ENCODE measurements around the gene NTM.

Gene NTM

GRCh38 chr11:132111838-132112237, 741.4 kb downstream of the NTM start:
- DNase-seq, result no peak

GRCh38 chr11:132112846-132113245, 742.4 kb downstream of the NTM start:
- no peak for DNase-seq

GRCh38 chr11:132114185-132114584, 743.8 kb downstream of the NTM start:
- no peak for DNase-seq

GRCh38 chr11:132114743-132115142, 744.3 kb downstream of the NTM start:
- DNase-seq, result no peak

DNA sequence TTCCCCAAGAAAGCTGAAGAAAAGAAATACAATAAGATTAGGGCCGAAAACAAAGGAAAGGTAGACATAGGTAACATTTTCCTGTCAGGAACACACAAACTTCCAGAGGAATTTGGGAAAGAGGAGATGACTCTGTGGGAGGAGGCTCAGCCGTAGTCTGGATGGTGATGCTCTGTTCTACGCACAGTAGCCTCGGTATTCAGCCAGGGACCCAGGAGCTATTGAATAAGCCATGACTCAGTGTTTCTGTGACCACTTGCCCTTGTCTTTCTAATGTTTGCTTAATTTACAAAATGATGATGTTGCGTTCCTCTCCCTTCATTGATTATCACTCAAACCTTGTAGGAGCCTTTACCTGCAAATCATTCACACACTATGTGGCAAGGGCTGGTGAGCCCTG, 745.0 kb downstream of the NTM start:
- DNase-seq, result no peak

- DNase-seq, result no peak
Measured at GRCh38 chr11:132116516-132116915, 746.1 kb downstream of the NTM start.

DNA sequence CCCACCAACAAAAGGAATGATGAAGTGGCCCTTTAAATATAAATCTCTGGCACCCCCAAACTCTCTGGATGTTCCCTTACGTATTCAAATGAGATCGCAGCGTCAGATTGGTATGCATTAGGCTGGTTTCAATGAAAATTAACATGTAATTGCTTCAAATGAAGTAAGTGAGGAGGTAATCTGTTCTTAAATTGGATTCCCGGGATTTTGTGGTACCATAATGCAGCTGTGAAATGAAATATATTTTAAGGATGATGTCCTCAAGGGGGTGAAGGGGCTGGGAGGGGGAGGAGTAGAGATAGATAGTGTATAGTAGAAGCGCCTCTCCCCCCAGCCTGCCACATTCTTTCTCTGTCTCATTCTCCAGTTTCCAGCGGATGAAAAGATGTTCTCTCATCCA, 748.2 kb downstream of the NTM start:
- no peak for DNase-seq

GRCh38 chr11:132119573-132119972, 749.2 kb downstream of the NTM start:
- no peak for DNase-seq

GRCh38 chr11:132122735-132123134, 752.3 kb downstream of the NTM start:
- no peak for DNase-seq

DNA sequence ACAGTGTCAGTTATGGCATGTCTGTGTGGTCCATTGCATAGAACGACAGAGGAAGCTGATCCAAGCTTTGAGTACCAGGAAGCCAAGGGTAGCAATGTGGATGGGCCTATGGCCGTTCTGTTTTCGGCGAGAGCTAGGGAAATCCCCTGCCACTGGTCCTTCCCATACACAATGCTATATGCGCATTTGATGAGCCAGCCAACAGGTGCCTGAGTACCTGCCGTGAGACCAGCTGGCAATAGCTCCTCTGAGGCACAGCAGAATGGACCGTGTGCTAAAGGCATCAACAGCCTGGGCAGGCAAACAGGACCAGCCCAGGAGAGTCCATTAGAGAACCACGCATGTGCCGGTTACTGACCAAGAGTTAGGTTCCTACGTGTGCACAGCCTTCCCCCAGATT, 753.0 kb downstream of the NTM start:
- no peak for DNase-seq

DNA sequence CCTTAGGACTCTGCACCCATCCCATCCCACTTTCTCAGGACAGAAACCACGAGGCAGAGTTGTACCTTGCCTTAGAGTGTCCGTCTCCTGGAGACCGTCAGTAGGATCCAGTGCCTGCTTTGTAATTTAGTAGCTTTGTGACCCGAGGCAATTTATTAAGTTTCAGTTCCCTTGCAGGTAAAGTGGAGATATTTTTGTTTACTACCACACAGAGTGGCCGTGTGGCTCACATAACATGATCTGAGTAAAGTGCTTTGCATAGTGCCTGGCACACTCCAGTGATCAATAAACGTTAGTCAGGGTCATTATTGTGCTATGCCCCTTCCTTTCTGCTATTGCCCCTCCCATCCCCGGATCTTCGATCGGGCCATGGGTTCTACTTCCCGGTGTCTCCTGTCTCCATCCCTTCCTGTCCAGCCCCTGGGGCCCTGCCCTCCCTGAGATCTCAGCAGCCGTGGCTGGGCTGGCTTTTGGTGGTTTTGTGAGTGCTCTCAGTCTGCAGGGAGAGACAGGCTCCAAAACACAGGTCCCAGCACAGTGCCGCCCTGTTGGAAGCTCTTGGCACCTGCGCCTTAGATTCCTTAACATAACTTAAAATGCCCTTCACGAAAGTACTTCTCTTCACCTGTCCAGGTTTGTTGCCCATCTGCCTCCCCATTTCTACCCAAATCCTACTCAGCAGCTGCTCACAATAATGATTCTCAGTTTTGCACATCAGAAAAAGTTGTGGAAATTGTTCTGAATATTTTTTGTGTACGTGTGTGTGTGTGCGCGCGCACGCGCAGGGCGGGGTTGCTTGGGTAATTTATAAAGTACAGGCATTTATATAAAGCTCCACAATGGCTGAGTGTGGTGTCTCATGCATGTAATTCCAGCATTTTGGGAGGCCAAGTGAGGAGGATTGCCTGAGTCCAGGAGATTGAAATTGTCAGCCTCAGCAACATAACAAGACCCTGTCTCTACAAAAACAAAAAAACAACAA, 753.7 kb downstream of the NTM start:
- DNase-seq, result no peak

DNA sequence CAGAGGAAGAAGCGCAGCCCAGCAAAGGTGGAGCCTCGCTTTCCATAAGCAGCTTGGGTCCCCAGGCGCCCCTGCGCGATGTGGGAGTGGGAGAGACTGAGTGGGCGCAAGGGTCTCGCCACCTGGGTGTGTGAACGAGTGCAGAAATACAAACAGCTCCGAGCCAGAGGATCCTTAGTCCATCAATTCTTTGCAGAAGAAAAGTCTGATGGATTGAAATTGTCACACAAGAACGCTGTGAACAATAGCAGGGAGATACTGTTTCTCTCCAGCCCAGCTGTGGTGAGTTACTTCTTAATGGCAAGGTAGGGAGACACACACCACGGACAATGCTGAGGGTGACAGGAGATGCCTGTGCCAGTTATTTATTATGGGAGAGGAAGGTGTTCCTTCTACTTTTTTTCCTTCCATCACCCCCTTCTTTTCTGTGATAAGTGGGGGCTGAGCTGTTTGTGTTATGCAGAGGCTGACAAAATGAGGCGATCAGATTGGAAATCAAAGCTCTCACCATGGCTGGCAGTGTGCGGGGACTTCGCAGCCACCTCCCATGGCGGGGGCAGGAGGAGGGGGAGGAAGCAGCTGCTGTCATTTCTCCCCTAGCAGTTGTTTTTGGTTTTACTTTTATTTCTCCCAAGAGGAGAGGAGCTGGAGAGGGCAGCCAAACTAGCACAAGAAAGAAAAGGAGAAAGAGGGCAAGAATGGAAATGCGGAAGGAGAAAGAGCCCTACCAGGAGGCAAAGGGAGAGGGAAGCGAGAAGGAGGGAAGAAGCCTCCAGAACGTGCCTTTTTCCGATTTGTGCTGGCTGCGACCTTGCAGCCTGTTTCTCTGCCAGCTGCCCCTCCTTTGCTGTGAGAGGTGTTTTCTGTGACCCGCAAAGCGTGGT, 755.8 kb downstream of the NTM start:
- DNase-seq, result no peak

DNA sequence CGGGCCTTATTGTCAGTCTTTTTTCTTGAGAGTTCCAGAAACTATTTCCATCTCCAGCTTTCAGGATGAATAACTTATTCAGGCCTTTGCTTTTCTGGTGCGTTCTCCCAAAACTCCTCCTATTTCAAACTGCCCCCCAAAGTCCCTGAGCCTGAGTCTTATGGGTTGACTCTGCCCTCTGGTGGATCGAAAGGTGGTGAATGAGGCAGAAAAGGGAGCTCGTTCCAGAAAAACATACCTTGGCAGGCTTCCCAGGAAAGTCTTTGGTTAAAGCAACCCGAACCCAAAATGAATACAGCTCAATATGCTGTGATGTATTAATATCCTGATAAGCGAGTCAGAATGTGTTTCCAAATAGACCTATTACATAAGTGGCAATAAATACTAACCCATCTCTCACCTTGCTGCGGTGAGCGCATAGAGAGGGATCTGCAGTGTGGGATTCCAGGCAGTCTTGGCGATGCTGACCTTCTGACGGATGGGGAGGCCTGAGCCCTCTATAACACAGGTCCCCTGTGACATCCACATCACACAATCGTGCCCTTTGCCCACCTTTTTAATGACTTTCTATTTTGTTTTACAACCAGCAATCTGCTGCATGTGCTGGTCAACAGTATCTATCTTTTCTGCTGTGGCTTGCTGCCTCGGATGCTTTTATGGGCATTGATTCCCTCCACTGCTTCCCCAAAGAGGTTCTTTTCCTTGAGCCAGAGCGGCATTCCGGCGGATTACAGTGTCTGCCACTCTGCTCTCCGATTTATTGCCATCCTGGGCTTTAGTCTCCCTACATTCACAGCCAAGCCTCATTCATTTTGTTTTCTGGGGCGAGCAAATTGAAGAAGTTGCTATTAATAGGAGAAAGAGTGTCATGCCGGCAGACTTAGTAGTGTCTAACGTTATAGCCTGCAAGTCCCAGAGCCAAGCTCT, 756.8 kb downstream of the NTM start:
- DNase-seq, result no peak

GRCh38 chr11:132127900-132128288, 757.5 kb downstream of the NTM start:
- no peak for DNase-seq

DNA sequence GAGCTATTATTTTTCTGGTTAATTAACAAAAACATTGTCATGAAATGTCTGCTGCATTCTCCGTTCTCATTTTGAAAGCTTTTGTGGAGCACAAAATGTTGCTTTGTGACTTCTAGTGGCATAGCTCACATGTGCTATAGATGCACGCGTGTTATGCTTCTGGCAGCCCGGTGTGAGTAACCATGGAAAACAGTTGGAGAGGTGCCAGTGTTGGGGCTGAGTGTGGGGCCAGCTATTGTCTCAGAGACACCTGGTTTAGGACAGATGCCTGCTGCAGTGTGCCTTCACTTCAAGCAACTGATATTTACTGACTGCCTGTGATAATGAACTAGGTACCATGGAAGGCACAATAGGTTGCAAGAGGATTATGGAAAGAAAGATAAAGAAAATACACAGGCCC, 760.6 kb downstream of the NTM start:
- no peak for DNase-seq

- DNase-seq, result no peak
Measured at GRCh38 chr11:132131961-132132360, 761.5 kb downstream of the NTM start.

GRCh38 chr11:132134322-132134721, 763.9 kb downstream of the NTM start:
- no peak for DNase-seq

DNA sequence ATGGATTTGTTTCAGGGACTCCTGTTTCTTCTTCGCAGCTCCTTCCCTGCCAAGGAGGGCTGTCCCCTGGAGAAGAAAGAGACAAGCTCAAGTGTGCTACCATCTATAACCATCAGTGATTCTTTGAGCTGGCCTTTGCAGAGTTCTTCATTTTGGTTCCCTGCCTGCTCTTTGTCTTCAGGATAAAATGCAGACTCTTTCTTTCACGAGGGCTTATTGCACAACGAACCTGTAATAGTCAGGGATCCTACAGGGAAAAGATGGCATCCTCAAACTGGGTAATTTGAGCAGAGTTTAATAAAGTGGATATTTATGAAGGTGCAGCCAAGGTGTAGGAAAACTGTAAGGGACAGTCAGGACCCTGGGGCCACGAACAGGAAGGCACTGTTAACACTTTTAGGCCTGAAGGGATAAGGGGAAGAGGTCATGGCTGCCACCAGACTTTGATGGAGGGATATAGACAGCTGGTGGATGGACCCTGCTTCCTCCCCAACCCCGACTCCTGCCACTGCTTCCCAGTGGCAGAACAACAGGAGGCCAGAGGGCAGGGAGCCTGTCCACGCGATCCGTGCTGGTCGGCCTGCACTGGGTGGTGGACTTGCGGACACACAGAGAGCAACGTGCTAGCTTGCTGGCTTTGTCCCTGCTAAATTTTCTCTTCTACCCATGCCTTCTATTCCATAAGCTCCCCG, 767.0 kb downstream of the NTM start:
- DNase-seq, result no peak

- no peak for DNase-seq
Measured at GRCh38 chr11:132137981-132138313, 767.5 kb downstream of the NTM start.

DNA sequence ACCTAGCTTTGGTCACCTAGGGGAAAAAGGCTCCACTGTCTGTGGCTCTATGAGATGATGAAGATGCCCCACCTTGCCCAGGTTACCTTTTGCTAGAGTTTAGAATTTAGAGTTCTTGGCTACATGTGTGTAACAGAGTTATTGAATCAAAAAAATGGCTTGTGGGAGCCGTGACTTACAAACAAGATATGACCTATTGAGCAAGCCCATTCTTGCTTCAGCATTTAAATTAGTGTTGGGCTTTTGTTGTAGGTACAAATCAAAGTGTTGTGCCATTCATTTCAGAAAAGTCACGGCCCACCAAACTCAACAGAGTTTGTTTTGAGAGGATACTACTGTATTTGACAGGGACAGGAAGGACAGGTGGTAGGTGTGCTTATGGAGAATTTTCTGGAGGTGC, 768.8 kb downstream of the NTM start:
- DNase-seq, result no peak

DNA sequence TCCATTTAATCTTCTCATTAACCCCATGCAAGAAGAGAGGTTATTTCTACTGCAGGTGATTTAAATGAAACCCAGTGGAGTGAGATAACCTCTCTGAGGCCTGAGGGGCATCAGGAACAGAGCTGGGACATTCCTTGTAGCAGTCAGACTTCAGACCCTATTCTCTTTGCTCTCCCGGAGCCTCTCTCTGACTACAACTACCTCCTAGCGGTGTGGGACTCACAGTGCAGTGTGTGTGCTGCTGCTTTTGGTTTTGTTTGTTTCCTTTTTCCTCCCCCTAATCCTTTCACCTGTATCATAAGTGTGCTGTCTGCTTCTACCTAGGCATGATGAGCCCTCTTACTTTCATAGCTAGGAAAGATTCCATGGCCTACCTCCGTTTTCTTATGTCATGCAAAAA, 769.6 kb downstream of the NTM start:
- no peak for DNase-seq

DNA sequence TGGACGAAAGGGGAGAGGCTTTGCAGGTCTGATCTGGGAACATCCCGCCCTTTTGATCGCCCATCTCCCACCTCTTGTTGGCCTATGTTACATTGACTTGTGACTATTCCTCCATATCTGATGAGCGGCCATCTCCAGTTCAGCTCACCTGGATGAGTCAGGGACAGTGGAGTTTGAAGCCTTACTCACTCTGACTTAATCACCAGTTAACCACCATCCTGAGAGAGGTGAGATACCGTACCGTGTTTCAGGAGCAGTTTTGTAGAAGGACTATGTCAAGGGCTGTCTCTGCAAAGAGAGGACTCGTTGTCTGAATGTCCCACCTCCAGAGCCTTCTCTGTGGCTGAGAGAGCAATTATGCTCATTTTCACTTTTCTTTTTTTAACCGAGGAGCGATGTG, 771.7 kb downstream of the NTM start:
- no peak for DNase-seq

Measured in NCI-H2171 (cell line).